Raji (cell line): ENCODE measurements around the gene C12orf54.

ENCODE experiments used
- POLR2A ChIP-seq: IDR thresholded peaks from 2 replicates; pipeline ENCODE4 v1.6.1; 2011; ENCODE audit warnings: low read depth, low read length, control low read depth; ENCODE audit not compliant: insufficient read depth

The C12orf54 gene

GRCh38 chr12:48510111-48510510 lies 27.8 kb downstream of the C12orf54 start:
- TF ChIP-seq POLR2A: no peak

- TF ChIP-seq POLR2A: no peak
These were observed 30.6 kb downstream of the C12orf54 start for GRCh38 chr12:48512855-48513254.

- no peak for TF ChIP-seq POLR2A
These were observed 32.4 kb downstream of the C12orf54 start for GRCh38 chr12:48514728-48515127.

GRCh38 chr12:48525332-48525731 lies 43.0 kb downstream of the C12orf54 start, which contains the start of gene OR8S1:
Gene OR8S1, plus strand, starts transcription at chr12:48525632. Its CDS starts 0 bp downstream, at chr12:48525632.
- TF ChIP-seq POLR2A: no peak

- no peak for TF ChIP-seq POLR2A
These were observed 45.8 kb downstream of the C12orf54 start for GRCh38 chr12:48527891-48528670.

GRCh38 chr12:48532601-48533000 lies 50.3 kb downstream of the C12orf54 start:
- no peak for TF ChIP-seq POLR2A

GRCh38 chr12:48536602-48537001 lies 54.3 kb downstream of the C12orf54 start:
- no peak for TF ChIP-seq POLR2A

GRCh38 chr12:48542300-48542928 lies 60.1 kb downstream of the C12orf54 start:
- no peak for TF ChIP-seq POLR2A

- no peak for TF ChIP-seq POLR2A
These were observed 63.7 kb downstream of the C12orf54 start for GRCh38 chr12:48545833-48546469.
